MM.1S (cell line): ENCODE data around the gene TTYH3.

Experiments
- CTCF ChIP-seq: fragments of 300-600 bp; sonication (generic); IDR thresholded peaks from 2 replicates; pipeline ENCODE4 v1.5.1; 2016; ENCODE audit warnings: antibody characterized with exemption, low read length, mixed read lengths
- EZH2 ChIP-seq: fragments of 300-600 bp; sonication (generic); optimal IDR thresholded peaks from 2 replicates; pipeline ENCODE3; 2017; ENCODE audit warnings: low read depth, mild to moderate bottlenecking, antibody characterized with exemption, low read length, mixed read lengths

- TF ChIP-seq CTCF (no peak), EZH2 (no peak)
These were observed 8.7 kb downstream of the TTYH3 start for GRCh38 chr7:2640482-2640830.
